Vagina (tissue), 2 donors: ENCODE measurements around the gene TFF1. TPM values are rescaled to one million over a fixed set of nuclear protein-coding genes. Genes with fewer than 3 reads are reported as not detected.

Source experiments
- DNase-seq, 2 donors: peaks; one replicate each; pipeline ENCODE4 v3.0.0-alpha.2; 2017; ENCODE audit errors: extremely low spot score in 2 of 2
- H3K27ac ChIP-seq: fragments of 200-600 bp; sonication (generic); one replicate; pipeline ENCODE4 v1.5.1; 2019
- H3K27me3 ChIP-seq: fragments of 200-600 bp; sonication (generic); one replicate; pipeline ENCODE4 v1.5.1; 2019
- H3K36me3 ChIP-seq, 2 donors: fragments of 200-600 bp; sonication (generic); one replicate each; pipeline ENCODE4 v1.5.1; 2017 to 2019
- H3K4me1 ChIP-seq: fragments of 200-600 bp; sonication (generic); one replicate; pipeline ENCODE4 v1.5.1; 2019
- H3K4me3 ChIP-seq, 2 donors: fragments of 200-600 bp; sonication (generic); 1 replicate in 1 of 2; 2 replicates in 1 of 2; pipeline ENCODE4 v1.5.1; 2016 to 2019
- H3K9me3 ChIP-seq: fragments of 200-600 bp; sonication (generic); one replicate; pipeline ENCODE4 v1.5.1; 2019
- POLR2A ChIP-seq, 2 donors: fragments of 450-650 bp; IDR thresholded peaks; one replicate each; pipeline ENCODE4 v1.6.1; 2017; ENCODE audit warnings: antibody characterized with exemption in 2 of 2, mild to moderate bottlenecking in 2 of 2, moderate library complexity in 2 of 2
- POLR2AphosphoS5 ChIP-seq, 2 donors: sonication (generic); formaldehyde crosslinking; IDR thresholded peaks; one replicate each; pipeline ENCODE4 v1.9.0; 2017; ENCODE audit warnings: antibody characterized with exemption in 2 of 2, mild to moderate bottlenecking in 2 of 2, low read depth in 1 of 2; ENCODE audit not compliant: insufficient read depth in 1 of 2
- intact Hi-C: fragments of 100-400 bp; cut with DNase I; formaldehyde crosslinking; loops from one replicate; pipeline ENCODE4 v1.15.1; 2023
- total RNA-seq: library from RNA; depleted of rRNA; stranded (reverse); fragments of >200 nt; gene quantifications from one replicate; pipeline ENCODE4 v1.2.3, GENCODE V29; 2016
- TF ChIP-seq, protein P1 (sequence below), 3 experiments: fragments of 450-650 bp in 2 of 3; fragments of 200-600 bp in 1 of 3; sonication (generic) in 1 of 3; IDR thresholded peaks; one replicate each; pipeline ENCODE4 v1.5.1; 2017 to 2019; ENCODE audit warnings: antibody characterized with exemption in 3 of 3, mild to moderate bottlenecking in 2 of 3, moderate library complexity in 2 of 3

Gene TFF1
- total RNA-seq, 1 donor from 2014 or later, result not detected

DNA sequence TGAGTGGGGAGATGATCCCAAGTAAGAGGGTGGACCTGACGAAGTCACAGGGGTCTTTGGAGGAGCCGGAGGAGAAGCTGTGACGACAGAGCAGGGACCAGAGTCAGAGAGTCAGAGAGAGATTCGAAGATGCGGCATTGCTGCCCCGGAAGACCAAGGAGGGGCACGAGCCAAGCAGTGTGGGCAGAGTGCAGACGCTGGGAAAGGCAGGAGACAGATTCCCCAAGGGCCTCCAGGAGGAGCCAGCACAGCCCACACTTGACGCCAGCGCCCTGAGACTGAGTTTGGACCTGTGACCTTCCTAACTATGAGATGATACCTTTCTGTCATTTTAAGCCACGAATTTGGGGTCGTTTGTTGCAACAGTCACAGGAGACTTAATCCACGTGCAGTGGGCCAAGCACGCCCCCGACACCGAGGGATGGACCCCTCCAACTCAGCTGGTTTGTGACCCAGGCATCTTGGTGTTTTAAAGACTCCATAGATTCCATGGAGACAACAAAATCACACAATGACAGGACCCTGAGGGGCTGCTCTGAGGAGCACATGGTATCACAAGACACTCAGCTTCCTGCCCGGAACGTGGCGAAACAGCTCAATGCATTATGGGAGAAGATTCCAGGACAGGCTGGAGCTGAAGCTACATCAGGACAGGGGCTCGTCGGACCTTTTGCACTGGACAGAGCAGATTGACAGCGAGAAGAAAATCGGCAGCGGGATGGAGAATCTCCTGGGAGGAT is 11.0 kb upstream of the TFF1 start:
- H3K36me3 ChIP-seq, result no peaks in the 10 kb centered on the region
- no peaks in the 10 kb centered on the region for H3K4me1 ChIP-seq
- intact Hi-C loops, result no loop called here
- no peak overlapping the region for H3K27ac ChIP-seq
- TF ChIP-seq, protein P1, sequence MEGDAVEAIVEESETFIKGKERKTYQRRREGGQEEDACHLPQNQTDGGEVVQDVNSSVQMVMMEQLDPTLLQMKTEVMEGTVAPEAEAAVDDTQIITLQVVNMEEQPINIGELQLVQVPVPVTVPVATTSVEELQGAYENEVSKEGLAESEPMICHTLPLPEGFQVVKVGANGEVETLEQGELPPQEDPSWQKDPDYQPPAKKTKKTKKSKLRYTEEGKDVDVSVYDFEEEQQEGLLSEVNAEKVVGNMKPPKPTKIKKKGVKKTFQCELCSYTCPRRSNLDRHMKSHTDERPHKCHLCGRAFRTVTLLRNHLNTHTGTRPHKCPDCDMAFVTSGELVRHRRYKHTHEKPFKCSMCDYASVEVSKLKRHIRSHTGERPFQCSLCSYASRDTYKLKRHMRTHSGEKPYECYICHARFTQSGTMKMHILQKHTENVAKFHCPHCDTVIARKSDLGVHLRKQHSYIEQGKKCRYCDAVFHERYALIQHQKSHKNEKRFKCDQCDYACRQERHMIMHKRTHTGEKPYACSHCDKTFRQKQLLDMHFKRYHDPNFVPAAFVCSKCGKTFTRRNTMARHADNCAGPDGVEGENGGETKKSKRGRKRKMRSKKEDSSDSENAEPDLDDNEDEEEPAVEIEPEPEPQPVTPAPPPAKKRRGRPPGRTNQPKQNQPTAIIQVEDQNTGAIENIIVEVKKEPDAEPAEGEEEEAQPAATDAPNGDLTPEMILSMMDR (IDR thresholded peaks at IDR 0.05), result no peak
- TF ChIP-seq POLR2AphosphoS5 (IDR thresholded peaks at IDR 0.05; ENCODE audit: insufficient read depth in 1 of 2, low read depth in 1 of 2) (no peak), POLR2A (IDR thresholded peaks at IDR 0.05) (no peak)
- no peak overlapping the region for H3K4me3 ChIP-seq
- DNase-seq, result no peak
- no peaks in the 10 kb centered on the region for H3K9me3 ChIP-seq
- H3K27me3 ChIP-seq, result no peaks in the 10 kb centered on the region

DNA sequence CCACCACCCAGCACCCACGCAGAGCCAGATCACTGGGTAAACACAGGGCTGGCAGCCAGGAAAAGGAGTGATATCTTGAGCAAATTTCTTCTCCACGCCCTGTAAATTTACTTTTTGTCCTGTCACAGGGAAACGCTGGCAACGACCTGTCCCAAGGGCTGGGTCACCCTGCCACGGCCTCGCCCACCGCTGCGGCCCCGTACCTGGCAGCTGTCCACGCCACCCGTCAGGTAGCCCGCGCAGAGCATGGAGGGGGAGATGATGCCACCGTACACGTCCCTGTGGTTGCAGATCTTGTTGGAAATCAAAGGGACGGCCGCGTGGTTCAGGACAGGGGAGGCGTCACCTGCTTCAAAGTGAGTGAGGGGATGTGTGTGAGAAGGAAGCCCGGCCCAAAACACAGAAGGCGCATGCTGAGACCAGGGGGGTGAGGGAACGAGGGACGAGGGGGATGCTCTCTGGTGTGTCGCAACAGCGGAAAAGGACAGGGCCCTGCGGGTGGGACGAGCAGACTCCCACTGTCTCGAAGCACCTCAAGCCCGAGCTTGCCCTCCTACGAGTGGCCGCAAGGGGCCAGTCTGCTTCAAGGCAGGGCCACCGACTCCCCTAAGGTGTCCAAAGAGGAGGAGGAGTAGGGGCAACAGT is 10.1 kb upstream of the TFF1 start:
- Histone ChIP-seq H3K9me3 (no peaks in the 10 kb centered on the region), H3K4me3 (no peak overlapping the region), H3K27me3 (no peaks in the 10 kb centered on the region), H3K4me1 (no peaks in the 10 kb centered on the region), H3K27ac (no peak overlapping the region), H3K36me3 (no peaks in the 10 kb centered on the region)
- intact Hi-C loops, result no loop called here
- DNase-seq, result no peak
- TF ChIP-seq POLR2A (IDR thresholded peaks at IDR 0.05) (no peak), POLR2AphosphoS5 (IDR thresholded peaks at IDR 0.05; ENCODE audit: insufficient read depth in 1 of 2, low read depth in 1 of 2) (no peak)
- TF ChIP-seq, protein P1 (IDR thresholded peaks at IDR 0.05), result no peak

DNA sequence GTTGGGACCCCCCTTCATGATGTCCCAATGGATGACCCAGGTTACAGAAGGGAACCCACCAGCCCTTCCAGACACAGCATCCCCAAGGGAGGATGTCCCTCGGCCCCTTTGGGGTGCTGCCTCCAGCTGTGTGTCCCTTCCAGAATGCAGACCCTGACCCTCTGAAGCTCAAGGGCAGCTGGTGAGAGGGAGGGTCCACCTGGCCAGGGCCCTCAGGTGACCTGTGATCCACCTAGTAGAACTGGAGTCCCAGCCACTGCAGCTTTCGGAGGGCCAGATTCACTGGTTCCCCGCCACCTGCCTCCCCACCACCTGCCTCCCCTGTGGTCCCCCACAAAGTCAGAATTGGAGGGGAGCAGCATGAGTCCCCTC is 9.6 kb upstream of the TFF1 start:
- Histone ChIP-seq H3K4me1 (no peaks in the 10 kb centered on the region), H3K36me3 (no peaks in the 10 kb centered on the region), H3K9me3 (no peaks in the 10 kb centered on the region), H3K27ac (no peak overlapping the region), H3K27me3 (no peaks in the 10 kb centered on the region), H3K4me3 (no peak overlapping the region)
- intact Hi-C loops, result no loop called here
- no peak for DNase-seq
- TF ChIP-seq, protein P1 (IDR thresholded peaks at IDR 0.05), result no peak
- TF ChIP-seq POLR2A (IDR thresholded peaks at IDR 0.05), result no peak
- no peak for TF ChIP-seq POLR2AphosphoS5 (IDR thresholded peaks at IDR 0.05; ENCODE audit: insufficient read depth in 1 of 2, low read depth in 1 of 2)

DNA sequence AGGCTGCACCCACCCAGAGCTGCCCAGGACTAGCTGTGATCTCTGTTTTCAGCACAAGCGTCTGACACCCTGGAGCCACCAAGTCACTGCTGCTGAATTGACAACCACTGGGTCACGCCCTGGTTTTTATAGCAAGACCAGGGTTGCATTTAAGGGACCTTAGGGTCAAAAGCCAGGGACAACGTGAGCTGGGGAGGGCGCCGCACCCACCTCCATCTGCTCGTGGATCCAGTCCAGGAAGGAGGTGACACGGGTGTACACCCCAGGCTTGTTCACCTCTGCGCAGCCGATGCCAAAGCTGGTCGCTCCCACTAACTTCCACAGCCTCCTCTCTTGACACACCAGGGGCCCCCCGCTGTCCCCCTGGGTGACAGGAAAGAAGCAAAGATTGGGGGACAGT is 9.2 kb upstream of the TFF1 start:
- no peaks in the 10 kb centered on the region for H3K36me3 ChIP-seq
- TF ChIP-seq, protein P1 (IDR thresholded peaks at IDR 0.05), result no peak
- TF ChIP-seq POLR2A (IDR thresholded peaks at IDR 0.05) (no peak), POLR2AphosphoS5 (IDR thresholded peaks at IDR 0.05; ENCODE audit: insufficient read depth in 1 of 2, low read depth in 1 of 2) (no peak)
- H3K27me3 ChIP-seq, result no peaks in the 10 kb centered on the region
- DNase-seq, result no peak
- H3K27ac ChIP-seq, result no peak overlapping the region
- no peak overlapping the region for H3K4me3 ChIP-seq
- intact Hi-C loops, result no loop called here
- H3K9me3 ChIP-seq, result no peaks in the 10 kb centered on the region
- no peaks in the 10 kb centered on the region for H3K4me1 ChIP-seq
